Measurements from ENCODE around the gene PLCB1. TPM values are rescaled to one million over a fixed set of nuclear protein-coding genes. Genes with fewer than 3 reads are reported as not detected.

PLCB1 gene
- total RNA-seq, 1 experiment from 2014 or later, result 11.3 TPM

- ATAC-seq (no peak), DNase-seq (ENCODE audit: low spot score) (no peak)
- H3K9me3 Mint-ChIP-seq, result peaks cover 30% of the 10 kb centered on the region
- peaks cover 8% of the 10 kb centered on the region for H3K36me3 Mint-ChIP-seq
- H3K27ac Mint-ChIP-seq, result no peak overlapping the region
- no peaks in the 10 kb centered on the region for H3K4me1 Mint-ChIP-seq
- POLR2A ChIA-PET, result no interaction called here
- no peak overlapping the region for H3K4me3 Mint-ChIP-seq
- TF ChIP-seq, protein P1, sequence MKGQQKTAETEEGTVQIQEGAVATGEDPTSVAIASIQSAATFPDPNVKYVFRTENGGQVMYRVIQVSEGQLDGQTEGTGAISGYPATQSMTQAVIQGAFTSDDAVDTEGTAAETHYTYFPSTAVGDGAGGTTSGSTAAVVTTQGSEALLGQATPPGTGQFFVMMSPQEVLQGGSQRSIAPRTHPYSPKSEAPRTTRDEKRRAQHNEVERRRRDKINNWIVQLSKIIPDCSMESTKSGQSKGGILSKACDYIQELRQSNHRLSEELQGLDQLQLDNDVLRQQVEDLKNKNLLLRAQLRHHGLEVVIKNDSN (CRISPR knock-in tag; IDR thresholded peaks at IDR 0.05), result no peak
- no peak for TF ChIP-seq ZNF317 (CRISPR knock-in tag; IDR thresholded peaks at IDR 0.05; ENCODE audit: borderline replicate concordance, low read depth)
- no peak for TF ChIP-seq ZNF232 (CRISPR knock-in tag; IDR thresholded peaks at IDR 0.05)
- TF ChIP-seq, protein P2, sequence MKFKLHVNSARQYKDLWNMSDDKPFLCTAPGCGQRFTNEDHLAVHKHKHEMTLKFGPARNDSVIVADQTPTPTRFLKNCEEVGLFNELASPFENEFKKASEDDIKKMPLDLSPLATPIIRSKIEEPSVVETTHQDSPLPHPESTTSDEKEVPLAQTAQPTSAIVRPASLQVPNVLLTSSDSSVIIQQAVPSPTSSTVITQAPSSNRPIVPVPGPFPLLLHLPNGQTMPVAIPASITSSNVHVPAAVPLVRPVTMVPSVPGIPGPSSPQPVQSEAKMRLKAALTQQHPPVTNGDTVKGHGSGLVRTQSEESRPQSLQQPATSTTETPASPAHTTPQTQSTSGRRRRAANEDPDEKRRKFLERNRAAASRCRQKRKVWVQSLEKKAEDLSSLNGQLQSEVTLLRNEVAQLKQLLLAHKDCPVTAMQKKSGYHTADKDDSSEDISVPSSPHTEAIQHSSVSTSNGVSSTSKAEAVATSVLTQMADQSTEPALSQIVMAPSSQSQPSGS (CRISPR knock-in tag; IDR thresholded peaks at IDR 0.05; ENCODE audit: borderline replicate concordance, low read depth), result no peak
- no peak for TF ChIP-seq ZNF416 (CRISPR knock-in tag; IDR thresholded peaks at IDR 0.05)
- no peak for TF ChIP-seq SMAD4 (CRISPR knock-in tag; IDR thresholded peaks at IDR 0.05)
- TF ChIP-seq ZNF671 (CRISPR knock-in tag; IDR thresholded peaks at IDR 0.05), result no peak
- TF ChIP-seq NFYB (CRISPR knock-in tag; conservative IDR thresholded peaks at IDR 0.05; ENCODE audit: low read depth), result no peak
- TF ChIP-seq MYBL2 (CRISPR knock-in tag; IDR thresholded peaks at IDR 0.05), result no peak
- no peaks in the 10 kb centered on the region for H3K27me3 Mint-ChIP-seq (ENCODE audit: low read depth)
- CTCF ChIA-PET, result no interaction called here
Observed at GRCh38 chr20:8557711-8558110, 425.6 kb downstream of the PLCB1 start.

DNA sequence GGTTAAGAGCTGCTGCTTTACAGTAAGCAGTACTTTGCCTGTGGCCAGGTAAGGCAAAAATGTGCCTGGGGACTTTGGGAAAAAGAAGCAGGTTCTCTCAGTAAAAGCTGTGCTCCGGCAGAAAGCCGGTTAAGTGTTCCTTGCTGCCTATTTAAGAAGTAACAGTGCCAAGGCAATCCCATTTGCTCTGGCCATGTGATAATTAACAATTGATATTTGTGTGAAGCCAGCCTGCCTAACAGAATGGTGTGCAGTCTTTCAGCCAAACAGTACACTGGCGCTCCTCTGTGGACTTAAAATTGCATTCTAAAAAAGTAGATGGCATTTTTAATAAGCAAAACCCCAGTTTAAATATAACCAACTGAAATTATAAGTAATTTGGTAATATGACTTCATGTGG lies 430.3 kb downstream of the PLCB1 start:
- ATAC-seq, result no peak
- ChIA-PET POLR2A (no interaction called here), CTCF (interaction anchor here (1.2 kb wide), 1 partner anchor 27 kb away, joined by 4 read pairs; no protein-coding TSS in a partner anchor)
- no peaks in the 10 kb centered on the region for H3K27me3 Mint-ChIP-seq (ENCODE audit: low read depth)
- no peak for TF ChIP-seq ZMAT4 (CRISPR knock-in tag; IDR thresholded peaks at IDR 0.05)
- TF ChIP-seq FOXJ3 (CRISPR knock-in tag; IDR thresholded peaks at IDR 0.05; ENCODE audit: borderline replicate concordance), result no peak
- no peak for TF ChIP-seq ZNF219 (CRISPR knock-in tag; IDR thresholded peaks at IDR 0.05; ENCODE audit: borderline replicate concordance)
- no peak for TF ChIP-seq SMAD3 (CRISPR knock-in tag; IDR thresholded peaks at IDR 0.05; ENCODE audit: borderline replicate concordance)
- TF ChIP-seq, protein P3, sequence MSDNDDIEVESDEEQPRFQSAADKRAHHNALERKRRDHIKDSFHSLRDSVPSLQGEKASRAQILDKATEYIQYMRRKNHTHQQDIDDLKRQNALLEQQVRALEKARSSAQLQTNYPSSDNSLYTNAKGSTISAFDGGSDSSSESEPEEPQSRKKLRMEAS (CRISPR knock-in tag; IDR thresholded peaks at IDR 0.05), result no peak
- TF ChIP-seq TP53 (CRISPR knock-in tag; IDR thresholded peaks at IDR 0.05), result no peak
- TF ChIP-seq, protein P4, sequence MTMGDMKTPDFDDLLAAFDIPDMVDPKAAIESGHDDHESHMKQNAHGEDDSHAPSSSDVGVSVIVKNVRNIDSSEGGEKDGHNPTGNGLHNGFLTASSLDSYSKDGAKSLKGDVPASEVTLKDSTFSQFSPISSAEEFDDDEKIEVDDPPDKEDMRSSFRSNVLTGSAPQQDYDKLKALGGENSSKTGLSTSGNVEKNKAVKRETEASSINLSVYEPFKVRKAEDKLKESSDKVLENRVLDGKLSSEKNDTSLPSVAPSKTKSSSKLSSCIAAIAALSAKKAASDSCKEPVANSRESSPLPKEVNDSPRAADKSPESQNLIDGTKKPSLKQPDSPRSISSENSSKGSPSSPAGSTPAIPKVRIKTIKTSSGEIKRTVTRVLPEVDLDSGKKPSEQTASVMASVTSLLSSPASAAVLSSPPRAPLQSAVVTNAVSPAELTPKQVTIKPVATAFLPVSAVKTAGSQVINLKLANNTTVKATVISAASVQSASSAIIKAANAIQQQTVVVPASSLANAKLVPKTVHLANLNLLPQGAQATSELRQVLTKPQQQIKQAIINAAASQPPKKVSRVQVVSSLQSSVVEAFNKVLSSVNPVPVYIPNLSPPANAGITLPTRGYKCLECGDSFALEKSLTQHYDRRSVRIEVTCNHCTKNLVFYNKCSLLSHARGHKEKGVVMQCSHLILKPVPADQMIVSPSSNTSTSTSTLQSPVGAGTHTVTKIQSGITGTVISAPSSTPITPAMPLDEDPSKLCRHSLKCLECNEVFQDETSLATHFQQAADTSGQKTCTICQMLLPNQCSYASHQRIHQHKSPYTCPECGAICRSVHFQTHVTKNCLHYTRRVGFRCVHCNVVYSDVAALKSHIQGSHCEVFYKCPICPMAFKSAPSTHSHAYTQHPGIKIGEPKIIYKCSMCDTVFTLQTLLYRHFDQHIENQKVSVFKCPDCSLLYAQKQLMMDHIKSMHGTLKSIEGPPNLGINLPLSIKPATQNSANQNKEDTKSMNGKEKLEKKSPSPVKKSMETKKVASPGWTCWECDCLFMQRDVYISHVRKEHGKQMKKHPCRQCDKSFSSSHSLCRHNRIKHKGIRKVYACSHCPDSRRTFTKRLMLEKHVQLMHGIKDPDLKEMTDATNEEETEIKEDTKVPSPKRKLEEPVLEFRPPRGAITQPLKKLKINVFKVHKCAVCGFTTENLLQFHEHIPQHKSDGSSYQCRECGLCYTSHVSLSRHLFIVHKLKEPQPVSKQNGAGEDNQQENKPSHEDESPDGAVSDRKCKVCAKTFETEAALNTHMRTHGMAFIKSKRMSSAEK (CRISPR knock-in tag; IDR thresholded peaks at IDR 0.05; ENCODE audit: borderline replicate concordance), result no peak
- no peak for TF ChIP-seq ZNF121 (CRISPR knock-in tag; IDR thresholded peaks at IDR 0.05)
- no peak overlapping the region for H3K4me3 Mint-ChIP-seq
- H3K27ac Mint-ChIP-seq, result no peak overlapping the region
- H3K4me1 Mint-ChIP-seq, result no peaks in the 10 kb centered on the region
- H3K36me3 Mint-ChIP-seq, result peaks cover 7% of the 10 kb centered on the region; the same call in 1 of the 2 replicates
- no peak for DNase-seq (ENCODE audit: low spot score)
- H3K9me3 Mint-ChIP-seq, result peaks cover 29% of the 10 kb centered on the region

Measured in WTC11 (cell line).